Measurements from ENCODE around the gene MPST.

Gene MPST

DNA sequence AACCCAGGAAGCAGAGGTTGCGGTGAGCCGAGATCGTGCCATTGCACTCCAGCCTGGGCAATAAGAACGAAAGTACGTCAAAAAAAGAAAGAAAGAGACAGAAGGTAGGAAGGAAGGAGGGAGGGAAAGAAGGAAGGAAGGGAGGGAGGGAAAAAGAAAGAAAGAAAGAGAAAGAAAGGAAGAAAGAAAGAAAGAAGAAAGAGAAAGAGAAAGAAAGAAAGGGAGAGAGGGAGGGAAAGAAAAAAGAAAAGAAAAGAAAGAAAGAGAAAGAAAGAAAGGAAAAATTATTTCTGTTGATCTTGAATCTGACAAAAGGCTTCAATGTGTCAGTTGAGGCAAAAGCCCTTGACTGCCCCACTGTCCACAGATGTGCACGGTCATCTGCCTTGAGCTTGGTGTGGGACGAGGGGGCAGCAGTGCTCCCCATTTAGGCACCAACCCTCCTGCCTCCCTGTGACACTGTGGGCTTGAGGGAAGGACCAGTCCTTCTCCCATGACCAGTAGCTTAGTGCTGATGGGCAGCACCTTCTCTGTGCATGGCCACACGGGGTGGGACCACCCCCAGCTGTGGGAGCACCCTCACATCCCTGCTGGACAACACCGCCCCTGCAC, 56.4 kb downstream of the MPST start:
- TF ChIP-seq MYC (IDR thresholded peaks at IDR 0.05; ENCODE audit: low read depth, low read length): no peak
- TF ChIP-seq, protein P1, sequence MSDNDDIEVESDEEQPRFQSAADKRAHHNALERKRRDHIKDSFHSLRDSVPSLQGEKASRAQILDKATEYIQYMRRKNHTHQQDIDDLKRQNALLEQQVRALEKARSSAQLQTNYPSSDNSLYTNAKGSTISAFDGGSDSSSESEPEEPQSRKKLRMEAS (IDR thresholded peaks at IDR 0.05; ENCODE audit: low read depth, low read length): no peak
- no peak for TF ChIP-seq POLR2A (IDR thresholded peaks at IDR 0.05; ENCODE audit: extremely low read depth, insufficient read length)
- TF ChIP-seq, protein P2, sequence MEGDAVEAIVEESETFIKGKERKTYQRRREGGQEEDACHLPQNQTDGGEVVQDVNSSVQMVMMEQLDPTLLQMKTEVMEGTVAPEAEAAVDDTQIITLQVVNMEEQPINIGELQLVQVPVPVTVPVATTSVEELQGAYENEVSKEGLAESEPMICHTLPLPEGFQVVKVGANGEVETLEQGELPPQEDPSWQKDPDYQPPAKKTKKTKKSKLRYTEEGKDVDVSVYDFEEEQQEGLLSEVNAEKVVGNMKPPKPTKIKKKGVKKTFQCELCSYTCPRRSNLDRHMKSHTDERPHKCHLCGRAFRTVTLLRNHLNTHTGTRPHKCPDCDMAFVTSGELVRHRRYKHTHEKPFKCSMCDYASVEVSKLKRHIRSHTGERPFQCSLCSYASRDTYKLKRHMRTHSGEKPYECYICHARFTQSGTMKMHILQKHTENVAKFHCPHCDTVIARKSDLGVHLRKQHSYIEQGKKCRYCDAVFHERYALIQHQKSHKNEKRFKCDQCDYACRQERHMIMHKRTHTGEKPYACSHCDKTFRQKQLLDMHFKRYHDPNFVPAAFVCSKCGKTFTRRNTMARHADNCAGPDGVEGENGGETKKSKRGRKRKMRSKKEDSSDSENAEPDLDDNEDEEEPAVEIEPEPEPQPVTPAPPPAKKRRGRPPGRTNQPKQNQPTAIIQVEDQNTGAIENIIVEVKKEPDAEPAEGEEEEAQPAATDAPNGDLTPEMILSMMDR (IDR thresholded peaks at IDR 0.05; ENCODE audit: low read depth, low read length): no peak
- DNase-seq (ENCODE audit: low read depth): no peak

DNA sequence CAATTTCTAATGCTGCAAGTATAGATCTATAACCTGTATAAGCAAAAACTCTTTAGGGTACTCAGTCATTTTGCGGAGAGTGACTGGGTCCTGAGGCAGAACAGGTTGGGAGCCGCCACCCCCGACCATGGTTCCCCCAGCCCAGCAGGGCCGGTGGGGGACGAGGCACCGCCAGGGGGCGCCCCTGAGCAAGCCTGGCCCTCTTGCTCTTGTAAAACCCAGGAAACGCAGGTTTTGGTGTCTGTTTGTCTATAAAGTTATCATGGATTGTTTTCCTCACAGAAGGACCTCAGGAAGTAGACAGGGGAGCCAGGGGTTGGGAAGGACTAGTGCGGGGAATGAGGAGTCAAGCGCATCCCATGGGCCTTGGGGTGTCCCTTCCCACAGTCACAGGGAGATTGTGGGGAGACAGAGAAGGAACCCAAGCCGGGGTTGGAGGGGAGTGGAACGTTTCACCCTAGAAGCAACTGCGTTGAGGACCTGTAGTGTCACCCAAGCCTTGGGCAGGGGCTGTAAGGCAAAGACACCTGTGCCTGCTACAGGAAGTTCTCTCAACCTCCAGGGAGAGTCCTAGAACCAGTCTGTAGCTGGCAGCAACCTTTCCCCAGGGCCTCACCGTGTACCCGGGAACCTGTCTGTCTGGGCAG, 58.4 kb downstream of the MPST start:
- peak; percentile 67 for DNase-seq (ENCODE audit: low read depth)
- no peak overlapping the region for H3K4me3 ChIP-seq (ENCODE audit: low read depth, low read length)
- TF ChIP-seq MYC (IDR thresholded peaks at IDR 0.05; ENCODE audit: low read depth, low read length): no peak
- TF ChIP-seq, protein P2 (IDR thresholded peaks at IDR 0.05; ENCODE audit: low read depth, low read length): peak; percentile 98
- TF ChIP-seq POLR2A (IDR thresholded peaks at IDR 0.05; ENCODE audit: extremely low read depth, insufficient read length): no peak
- TF ChIP-seq, protein P1 (IDR thresholded peaks at IDR 0.05; ENCODE audit: low read depth, low read length): no peak

More for the DNA sequence above, 56.4 kb downstream of the MPST start:
- no peak overlapping the region for H3K4me3 ChIP-seq (ENCODE audit: low read depth, low read length)

DNA sequence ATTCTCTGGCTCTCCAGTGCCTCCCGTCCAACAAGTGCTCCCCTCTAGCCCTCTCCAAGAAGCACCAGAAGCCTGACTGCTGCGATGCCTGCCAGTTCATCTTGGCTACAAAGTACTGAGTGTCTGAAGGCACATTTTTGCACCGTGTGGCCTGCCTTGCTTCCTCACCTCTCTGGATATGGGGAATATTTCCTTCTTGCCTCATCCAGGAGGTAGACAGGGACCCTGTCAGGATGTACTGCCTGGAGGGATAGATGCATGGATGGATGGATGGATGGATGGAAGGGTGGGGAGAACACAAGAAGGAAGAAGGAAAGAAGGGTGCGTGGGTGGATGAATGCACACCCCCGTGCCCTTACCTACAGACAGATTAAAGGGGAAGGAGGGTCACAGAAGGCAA, 59.6 kb downstream of the MPST start:
- DNase-seq (ENCODE audit: low read depth): no peak
- no peak overlapping the region for H3K4me3 ChIP-seq (ENCODE audit: low read depth, low read length)
- TF ChIP-seq, protein P1 (IDR thresholded peaks at IDR 0.05; ENCODE audit: low read depth, low read length): no peak

All from NB4 (cell line).